ENCODE results near the gene LRRC32.

- TF ChIP-seq, protein P1, sequence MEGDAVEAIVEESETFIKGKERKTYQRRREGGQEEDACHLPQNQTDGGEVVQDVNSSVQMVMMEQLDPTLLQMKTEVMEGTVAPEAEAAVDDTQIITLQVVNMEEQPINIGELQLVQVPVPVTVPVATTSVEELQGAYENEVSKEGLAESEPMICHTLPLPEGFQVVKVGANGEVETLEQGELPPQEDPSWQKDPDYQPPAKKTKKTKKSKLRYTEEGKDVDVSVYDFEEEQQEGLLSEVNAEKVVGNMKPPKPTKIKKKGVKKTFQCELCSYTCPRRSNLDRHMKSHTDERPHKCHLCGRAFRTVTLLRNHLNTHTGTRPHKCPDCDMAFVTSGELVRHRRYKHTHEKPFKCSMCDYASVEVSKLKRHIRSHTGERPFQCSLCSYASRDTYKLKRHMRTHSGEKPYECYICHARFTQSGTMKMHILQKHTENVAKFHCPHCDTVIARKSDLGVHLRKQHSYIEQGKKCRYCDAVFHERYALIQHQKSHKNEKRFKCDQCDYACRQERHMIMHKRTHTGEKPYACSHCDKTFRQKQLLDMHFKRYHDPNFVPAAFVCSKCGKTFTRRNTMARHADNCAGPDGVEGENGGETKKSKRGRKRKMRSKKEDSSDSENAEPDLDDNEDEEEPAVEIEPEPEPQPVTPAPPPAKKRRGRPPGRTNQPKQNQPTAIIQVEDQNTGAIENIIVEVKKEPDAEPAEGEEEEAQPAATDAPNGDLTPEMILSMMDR (IDR thresholded peaks at IDR 0.05; ENCODE audit: insufficient read depth, low read depth, low read length): no peak
- no peak for TF ChIP-seq EZH2 (IDR thresholded peaks at IDR 0.05; ENCODE audit: insufficient read depth, low read length)
These were observed 59.6 kb downstream of the LRRC32 start for GRCh38 chr11:76610871-76611475.

All from astrocyte (in vitro differentiated cells and primary cell).